Fibroblast of skin of left quadriceps (primary cell): ENCODE results near the gene MT1A.
"Not testable (repeated sequence)": the region's sequence is repeated elsewhere in the genome, so short reads cannot be mapped to it uniquely, and the experiment has no call there.

Experiments
- DNase-seq, 2 experiments: peaks; one replicate each; pipeline ENCODE4 v3.0.0-alpha.2; 2013; ENCODE audit warnings: low read depth in 2 of 2

MT1A gene

DNA sequence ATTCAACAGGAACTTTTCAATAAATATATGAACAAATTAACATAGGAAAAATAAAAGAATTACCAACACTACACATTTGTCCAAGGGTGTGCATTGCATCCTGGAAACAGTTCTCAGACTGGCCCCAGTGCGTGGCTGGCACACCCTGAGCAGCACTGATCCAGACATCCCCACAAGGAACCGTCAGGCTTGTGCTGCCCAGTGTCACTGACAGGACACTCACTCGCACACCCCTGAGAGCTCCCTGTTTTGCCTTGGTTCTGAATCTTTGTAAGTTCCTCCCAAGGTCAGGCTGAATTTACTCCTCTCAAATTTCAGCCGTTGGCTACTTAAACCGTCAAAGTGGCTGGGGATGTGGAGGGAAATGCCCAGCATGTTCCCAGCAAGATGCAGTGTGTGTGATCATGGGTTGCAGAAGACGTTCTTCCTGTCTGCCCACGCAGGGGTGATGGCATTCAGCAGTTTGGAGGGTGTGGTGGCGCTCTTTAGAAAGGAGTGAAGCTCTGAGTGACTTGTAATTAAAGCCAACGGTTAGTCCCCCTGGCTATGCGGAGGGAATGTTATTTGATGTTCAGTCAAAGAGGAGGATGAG is 28.4 kb upstream of the MT1A start:
- no peak for DNase-seq

- no peak for DNase-seq
Measured at GRCh38 chr16:56610609-56611111, 27.8 kb upstream of the MT1A start.

DNA sequence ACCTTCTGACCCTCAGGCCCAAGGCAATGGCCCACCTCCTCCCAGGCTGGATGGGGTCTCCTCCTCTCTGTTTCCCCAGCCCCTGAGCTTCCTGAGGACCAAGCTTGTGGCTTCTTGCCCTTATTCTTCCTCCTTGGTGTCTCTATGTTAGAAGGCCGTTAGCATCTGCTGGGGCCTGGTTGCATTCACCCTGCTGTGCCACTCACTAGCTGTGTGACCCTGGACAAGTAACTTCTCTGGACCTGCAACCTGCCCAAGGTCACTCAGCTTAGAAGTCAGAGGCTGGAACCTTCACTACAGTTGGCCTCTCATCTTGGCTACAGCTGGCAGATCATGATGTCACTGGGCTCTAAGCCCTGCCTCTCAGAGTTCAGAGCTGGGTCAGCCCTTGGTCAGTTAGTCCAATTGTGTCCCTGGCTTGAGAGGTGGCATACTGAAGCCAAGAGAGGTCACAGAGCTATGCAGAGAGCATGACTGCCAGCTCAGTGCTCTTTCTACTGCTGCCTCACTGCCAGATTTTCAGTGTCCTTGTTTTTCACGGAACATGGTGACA is 27.1 kb upstream of the MT1A start:
- no peak for DNase-seq

- DNase-seq, result no peak
Measured at GRCh38 chr16:56613706-56614105, 24.8 kb upstream of the MT1A start.

- no peak for DNase-seq
Measured at GRCh38 chr16:56614549-56614991, 23.9 kb upstream of the MT1A start.

- no peak for DNase-seq
Measured at GRCh38 chr16:56615353-56615752, 23.1 kb upstream of the MT1A start.

GRCh38 chr16:56616608-56617211 is 21.8 kb upstream of the MT1A start:
- DNase-seq, result no peak

DNA sequence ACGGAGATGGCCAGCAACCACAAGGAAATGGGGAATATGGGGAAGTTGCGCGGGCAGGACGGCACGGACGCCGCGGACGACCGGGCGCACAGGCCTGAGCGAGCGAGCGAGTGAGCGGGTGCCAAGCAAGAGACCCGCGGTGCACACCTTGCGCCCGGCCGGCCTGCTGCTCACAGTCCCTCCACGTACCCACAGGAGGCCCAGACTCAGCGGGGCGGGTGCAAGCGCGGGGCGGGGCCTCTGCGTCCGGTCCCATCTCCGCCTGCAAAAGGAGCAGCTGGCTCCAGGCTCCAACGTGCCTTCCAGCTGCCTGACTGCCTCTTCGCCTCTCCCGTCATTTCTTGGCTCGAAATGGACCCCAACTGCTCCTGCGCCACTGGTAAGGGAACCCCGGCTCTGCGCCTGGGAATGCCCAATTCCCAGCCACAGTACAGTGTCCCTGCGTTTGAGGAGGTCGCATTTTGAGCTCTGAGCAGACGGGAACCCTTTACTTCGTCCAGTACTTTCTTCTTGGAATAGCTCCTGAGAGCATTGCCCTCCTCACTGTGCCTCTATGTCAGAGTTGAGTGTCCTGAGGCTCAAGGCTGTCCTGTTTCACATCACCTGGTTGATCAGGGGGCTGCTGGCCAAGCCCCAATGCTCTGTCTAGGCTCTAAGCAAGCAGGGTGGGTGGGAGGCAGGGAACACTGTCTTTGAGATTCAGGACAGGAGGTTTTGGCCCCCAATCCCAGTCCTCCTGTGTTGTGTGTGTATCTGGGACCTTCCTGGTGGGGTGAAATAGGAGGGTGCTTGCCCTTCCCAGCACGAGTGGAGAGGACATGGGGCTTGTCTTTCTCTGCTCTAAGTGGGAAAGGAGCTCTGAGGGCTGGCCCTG is 21.0 kb upstream of the MT1A start:
- DNase-seq, result no peak

DNA sequence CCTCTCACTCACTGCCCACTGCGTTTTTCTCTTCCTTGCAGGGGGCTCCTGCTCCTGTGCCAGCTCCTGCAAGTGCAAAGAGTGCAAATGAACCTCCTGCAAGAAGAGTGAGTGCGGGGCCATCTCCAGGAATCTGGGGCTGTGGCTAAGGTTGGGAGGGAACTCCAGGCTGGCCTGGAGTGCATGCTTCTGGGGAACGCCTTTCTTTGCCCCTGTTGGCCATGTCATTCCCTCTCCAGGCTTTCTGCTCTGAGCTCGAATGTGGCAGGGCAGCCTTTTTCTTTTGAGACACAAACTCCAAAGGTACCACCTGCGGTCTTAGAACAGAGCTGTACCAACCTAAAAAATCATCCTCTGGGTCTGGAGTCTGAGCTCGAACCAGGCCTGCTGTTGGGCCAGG is 20.3 kb upstream of the MT1A start:
- no peak for DNase-seq

DNA sequence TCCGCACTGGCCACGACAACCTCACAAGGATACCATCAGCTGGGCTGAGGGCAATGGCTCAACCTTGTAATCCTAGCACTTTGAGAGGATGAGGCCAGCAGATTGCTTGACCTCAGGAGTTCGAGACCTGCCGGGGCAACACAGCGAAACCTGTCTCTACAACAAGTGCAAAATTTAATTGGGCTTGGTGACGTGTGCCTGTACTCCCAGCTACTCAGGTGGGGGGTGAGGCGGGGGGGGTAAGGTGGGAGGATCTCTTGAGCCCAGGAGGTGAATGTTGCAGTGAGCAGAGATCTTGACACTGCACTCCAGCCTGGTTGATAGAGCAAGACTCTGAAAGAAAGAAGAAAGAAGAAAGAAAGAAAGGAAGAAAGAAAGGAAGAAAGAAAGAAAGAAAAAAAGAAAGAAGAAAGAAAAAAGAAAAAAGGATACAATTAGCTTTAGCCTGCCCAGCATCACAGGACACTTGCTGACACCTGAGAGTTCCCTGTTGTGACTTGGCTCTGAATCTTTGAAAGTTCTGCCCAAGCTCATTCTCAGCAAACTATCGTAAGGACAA is 18.0 kb upstream of the MT1A start:
- no peak for DNase-seq

GRCh38 chr16:56621665-56622445 is 16.6 kb upstream of the MT1A start:
- not testable (repeated sequence) for DNase-seq

- not testable (repeated sequence) for DNase-seq
Measured at GRCh38 chr16:56623184-56623583, 15.3 kb upstream of the MT1A start.

DNA sequence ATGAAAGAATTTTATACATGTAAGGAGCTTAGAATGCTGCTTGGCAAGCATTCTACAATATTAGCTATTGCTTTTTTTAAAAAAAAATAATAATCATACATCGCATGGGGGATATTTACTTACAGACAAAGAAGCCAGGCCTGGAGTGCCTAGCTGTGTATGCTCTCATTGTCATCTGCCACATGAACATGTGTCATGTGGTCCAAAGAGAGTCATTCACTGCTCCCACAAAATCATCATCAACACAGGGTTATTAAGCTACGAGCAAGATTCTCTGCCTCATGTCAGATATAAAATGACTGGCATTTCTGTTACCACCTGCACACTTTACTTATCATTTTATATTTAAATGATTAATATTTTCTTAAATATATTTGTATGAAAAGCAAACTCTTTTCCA is 14.8 kb upstream of the MT1A start:
- DNase-seq, result no peak

DNA sequence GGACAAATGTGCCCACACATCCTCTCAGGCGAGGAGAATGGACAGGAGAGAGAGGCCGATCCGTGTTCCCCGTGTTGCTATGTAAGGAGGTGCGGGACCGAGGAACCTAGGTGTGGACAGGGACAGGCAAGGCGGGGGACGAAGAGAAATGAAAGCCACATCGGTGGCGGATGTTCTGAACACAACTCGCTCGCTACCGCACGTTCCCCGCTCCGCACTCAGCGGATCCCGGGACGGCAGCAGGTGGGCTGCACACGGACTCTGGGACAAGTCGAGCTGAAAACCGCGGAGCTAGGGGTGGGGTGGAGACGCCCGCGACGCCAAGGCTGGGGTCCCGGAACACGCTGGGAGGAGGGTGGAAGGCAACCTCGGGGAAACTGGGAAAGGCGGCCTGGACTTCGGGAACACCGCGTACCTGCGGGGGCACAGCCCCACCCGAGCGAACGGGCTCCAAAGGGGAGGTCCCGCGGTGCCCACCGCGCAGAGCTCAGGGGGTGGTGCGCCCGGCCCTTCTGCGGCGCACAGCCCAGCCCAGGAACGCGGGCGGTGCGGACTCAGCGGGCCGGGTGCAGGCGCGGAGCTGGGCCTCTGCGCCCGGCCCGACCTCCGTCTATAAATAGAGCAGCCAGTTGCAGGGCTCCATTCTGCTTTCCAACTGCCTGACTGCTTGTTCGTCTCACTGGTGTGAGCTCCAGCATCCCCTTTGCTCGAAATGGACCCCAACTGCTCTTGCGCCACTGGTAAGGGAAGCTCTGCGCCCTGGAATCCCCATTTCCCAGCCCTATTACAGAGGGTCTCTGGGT is 13.1 kb upstream of the MT1A start, which contains the start of gene MT1E:
Gene MT1E, plus strand, starts transcription at position 642 of the 803 bp plus-strand sequence. Its CDS starts 71 bp downstream, at position 713.
- DNase-seq, result peak; percentile 61 to 63

DNA sequence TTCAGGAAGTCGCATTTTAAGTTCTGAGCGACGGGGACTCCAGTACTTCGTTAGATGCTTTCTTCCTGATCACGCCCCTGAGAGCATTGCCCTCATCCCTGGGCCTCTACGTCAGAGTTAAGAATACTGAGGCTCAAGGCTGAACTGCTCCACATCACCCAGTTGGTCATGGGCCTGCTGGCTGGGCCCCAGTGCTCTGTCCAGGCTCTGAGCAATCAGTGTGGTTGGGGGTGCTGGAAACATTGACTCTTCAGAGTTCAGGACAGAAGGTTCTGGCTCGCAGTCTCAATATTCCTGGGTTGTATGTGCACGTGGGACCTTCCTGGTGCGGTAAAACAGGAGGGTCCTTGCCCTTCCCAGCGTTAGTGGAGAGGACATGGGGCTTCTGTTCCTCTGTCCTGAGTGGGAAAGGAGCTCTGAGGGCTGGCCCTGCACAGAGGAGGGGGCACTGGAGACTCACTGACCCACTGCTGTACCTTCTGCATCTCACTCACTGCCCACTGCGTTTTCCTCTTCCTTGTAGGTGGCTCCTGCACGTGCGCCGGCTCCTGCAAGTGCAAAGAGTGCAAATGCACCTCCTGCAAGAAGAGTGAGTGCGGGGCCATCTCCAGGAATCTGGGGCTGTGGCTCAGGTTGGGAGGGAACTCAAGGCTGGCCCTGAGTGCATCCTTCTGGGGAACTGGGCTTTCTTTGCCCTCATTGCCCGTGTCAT is 12.4 kb upstream of the MT1A start:
- no peak for DNase-seq

GRCh38 chr16:56626685-56627084 is 11.8 kb upstream of the MT1A start:
- DNase-seq, result no peak

DNA sequence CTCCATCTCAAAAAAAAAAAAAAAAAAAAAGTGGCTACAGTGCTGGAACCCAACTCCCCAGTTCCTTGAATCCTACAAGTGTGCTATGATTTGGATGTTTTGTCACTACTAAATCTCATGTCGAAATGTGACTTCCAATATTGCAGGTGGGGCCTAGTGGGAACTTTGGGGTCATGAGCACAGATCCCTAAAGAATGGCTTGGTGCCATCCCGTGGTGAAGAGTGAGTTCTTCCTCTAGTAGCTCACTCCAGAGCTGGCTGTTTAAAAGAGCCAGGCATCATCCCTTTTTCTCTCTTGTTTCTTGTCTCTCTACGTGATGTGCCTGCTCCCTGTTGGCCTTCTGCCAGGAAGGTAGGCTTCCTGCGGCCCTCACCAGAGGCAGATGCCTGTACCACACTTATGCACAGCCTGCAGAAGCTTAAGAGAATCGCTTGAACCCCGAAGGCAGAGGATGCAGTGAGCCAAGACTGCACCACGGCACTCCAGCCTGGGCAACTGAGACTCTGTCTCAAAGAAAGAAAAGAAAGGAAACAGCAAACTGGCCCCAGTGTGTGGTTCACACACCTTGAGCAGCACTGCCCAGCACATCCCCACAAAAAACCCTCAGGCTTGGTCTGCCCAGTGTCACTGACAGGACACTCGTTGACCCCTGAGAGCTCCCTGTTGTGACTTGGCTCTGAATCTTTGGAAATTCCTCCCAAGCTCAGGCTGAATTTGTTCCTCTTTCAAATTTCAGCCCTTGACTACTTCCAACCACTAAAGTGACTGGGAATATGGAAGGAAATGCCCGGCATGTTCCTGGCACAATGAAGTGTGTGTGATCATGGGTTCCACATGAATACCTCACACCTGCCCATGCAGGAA is 9.7 kb upstream of the MT1A start:
- DNase-seq, result no peak

GRCh38 chr16:56629531-56629930 is 8.9 kb upstream of the MT1A start:
- no peak for DNase-seq

- no peak for DNase-seq
Measured at GRCh38 chr16:56630134-56630533, 8.3 kb upstream of the MT1A start.
